GM19035 (cell line): ENCODE measurements around the gene PCID2.
"Not testable (repeated sequence)": the region's sequence is repeated elsewhere in the genome, so short reads cannot be mapped to it uniquely, and the experiment has no call there.

Experiments
- ATAC-seq: cut with Tn5 transposase; IDR thresholded peaks from one replicate; pipeline ENCODE4 v1.9.1; 2021; ENCODE audit not compliant: unreplicated experiment

Gene PCID2

GRCh38 chr13:113167155-113167554, 41.3 kb downstream of the PCID2 start:
- ATAC-seq, result no peak

- no peak for ATAC-seq
Observed at GRCh38 chr13:113166681-113167080, 41.8 kb downstream of the PCID2 start.

GRCh38 chr13:113166266-113166665, 42.2 kb downstream of the PCID2 start:
- ATAC-seq, result no peak

GRCh38 chr13:113164492-113164891, 44.0 kb downstream of the PCID2 start:
- no peak for ATAC-seq

- ATAC-seq, result no peak
Observed at GRCh38 chr13:113162783-113163685, 45.4 kb downstream of the PCID2 start.

- ATAC-seq, result not testable (repeated sequence)
Observed at GRCh38 chr13:113161975-113162374, 46.5 kb downstream of the PCID2 start.

- no peak for ATAC-seq
Observed at GRCh38 chr13:113161433-113161832, 47.0 kb downstream of the PCID2 start.

- ATAC-seq, result no peak
Observed at GRCh38 chr13:113160983-113161382, 47.5 kb downstream of the PCID2 start.

GRCh38 chr13:113159701-113160100, 48.8 kb downstream of the PCID2 start:
- no peak for ATAC-seq

GRCh38 chr13:113158946-113159345, 49.5 kb downstream of the PCID2 start:
- ATAC-seq, result no peak

- ATAC-seq, result no peak
Observed at GRCh38 chr13:113157929-113158747, 50.3 kb downstream of the PCID2 start, which contains the start of gene PROZ. Gene PROZ, plus strand, starts transcription at chr13:113158648. Its CDS starts 13 bp downstream, at chr13:113158661.

- no peak for ATAC-seq
Observed at GRCh38 chr13:113157206-113157928, 51.1 kb downstream of the PCID2 start.

- no peak for ATAC-seq
Observed at GRCh38 chr13:113155982-113156655, 52.4 kb downstream of the PCID2 start.

GRCh38 chr13:113155201-113155600, 53.3 kb downstream of the PCID2 start:
- no peak for ATAC-seq

- peak; percentile 63 for ATAC-seq
Observed at GRCh38 chr13:113153810-113154748, 54.4 kb downstream of the PCID2 start.

- no peak for ATAC-seq
Observed at GRCh38 chr13:113152984-113153809, 55.3 kb downstream of the PCID2 start.

- ATAC-seq, result no peak
Observed at GRCh38 chr13:113152691-113152983, 55.8 kb downstream of the PCID2 start.

GRCh38 chr13:113151745-113152690, 56.5 kb downstream of the PCID2 start:
- no peak for ATAC-seq
